ENCODE data around the gene PPFIA1. TPM values are rescaled to one million over a fixed set of nuclear protein-coding genes. Genes with fewer than 3 reads are reported as not detected.

Gene PPFIA1
- total and polyA plus RNA-seq, 2 of the 8 experiments (the other 6 are each of a cell fraction or from before 2014, with no cell fraction given), result 44.3 to 73.5 TPM

DNA sequence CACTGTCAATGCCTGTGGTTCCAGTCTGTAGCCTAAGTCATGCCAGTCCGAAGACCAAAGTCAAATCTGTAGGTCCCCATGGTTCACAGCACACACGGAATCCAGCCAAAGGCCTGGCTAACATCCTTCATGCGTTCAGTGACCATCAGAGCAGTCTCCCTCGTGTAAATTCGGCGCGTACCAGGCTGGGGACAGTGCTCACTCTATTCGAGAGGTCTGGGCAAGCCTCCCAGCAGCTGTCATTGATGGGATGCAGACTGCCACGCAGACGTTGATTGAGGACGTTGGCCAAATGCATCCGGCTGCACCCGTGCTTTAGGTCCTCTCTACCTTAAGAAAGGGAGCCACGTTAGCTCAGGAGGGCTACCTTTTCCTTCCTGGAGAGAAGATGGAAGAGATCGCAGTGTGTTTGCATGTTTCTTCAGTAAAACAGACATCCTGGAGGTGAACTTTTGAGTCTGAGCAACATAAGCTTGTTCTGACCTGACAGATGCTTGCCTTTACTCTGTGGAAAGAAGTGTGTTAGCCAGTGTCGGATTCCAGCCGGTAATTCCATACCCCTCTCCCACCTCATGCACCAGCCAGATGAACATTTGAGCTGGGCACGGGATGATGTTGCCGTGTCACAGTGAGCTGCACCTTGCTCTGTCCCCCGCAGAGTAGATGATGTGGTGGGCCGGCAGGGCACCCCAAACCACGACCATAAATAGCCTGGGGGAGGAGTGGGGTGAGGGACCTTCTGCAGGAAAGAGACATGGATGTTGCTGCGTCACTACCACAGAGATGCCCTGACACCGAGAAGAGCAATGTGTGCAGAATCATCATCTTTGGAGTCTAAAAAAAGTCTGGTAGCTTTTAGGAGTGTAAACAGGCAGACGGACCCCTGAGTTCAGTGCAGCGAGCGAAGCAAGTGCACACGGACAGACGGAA is 140.1 kb downstream of the PPFIA1 start:
- no peak overlapping the region for H4K5ac ChIP-seq (ENCODE audit: insufficient read length, low read depth, low read length)
- WGBS, 2 experiments (ENCODE audit: extremely low coverage in 1 of 2, insufficient coverage in 1 of 2, insufficient read length in 1 of 2, insufficient replicate concordance in 2 of 2, low coverage in 1 of 2, low lambda C conversion rate in 2 of 2, missing lambda C conversion rate in 1 of 2), result 95% methylated on average over 29 of the region's 29 CpGs; no CpG with 5 or more reads in 1 of the 2 experiments
- peaks cover 37 to 94% (median 80%) of the 10 kb centered on the region in 4 experiments for H3K36me3 ChIP-seq (ENCODE audit: control insufficient read depth in 2 of 4, insufficient read depth in 4 of 4, low read length in 3 of 4)
- DNase-seq (ENCODE audit: low read depth in 1 of 2, low spot score in 2 of 2), result no peak
- H2BK20ac ChIP-seq (ENCODE audit: low read length), result no peak overlapping the region
- ChIA-PET CTCF (ENCODE audit: partially characterized antibody) (interaction anchor here (0.9 to 1.2 kb wide), 2 partner anchors 14 to 21 kb away, joined by 3 to 6 read pairs; no protein-coding TSS in a partner anchor), POLR2A (ENCODE audit: partially characterized antibody) (interaction anchor here (1.1 to 3.0 kb wide), 3 partner anchors 11 to 13 kb away, joined by 5 to 12 read pairs (median 7); no protein-coding TSS in a partner anchor)
- H3K14ac ChIP-seq (ENCODE audit: insufficient read length), result no peak overlapping the region
- no peaks in the 10 kb centered on the region for H3K27me3 ChIP-seq (replicated peaks in 1 of 4; ENCODE audit: control insufficient read depth in 3 of 4, extremely low read depth in 1 of 4, insufficient read depth in 3 of 4, low read length in 3 of 4)
- no peaks in the 10 kb centered on the region for H3K9me3 ChIP-seq (ENCODE audit: insufficient read depth in 2 of 2, low read depth in 1 of 2, low read length in 1 of 2)
- H4K8ac ChIP-seq (ENCODE audit: extremely low read depth, insufficient read depth, low read length), result no peak overlapping the region
- H2BK120ac ChIP-seq (replicated peaks; ENCODE audit: low read depth, low read length), result no peak overlapping the region
- no peak overlapping the region for H2AK5ac ChIP-seq (ENCODE audit: low read depth, low read length)
- no peak overlapping the region for H3K4me2 ChIP-seq (ENCODE audit: insufficient read depth in 1 of 2, low read depth in 2 of 2, low read length in 2 of 2)
- no peak overlapping the region for H2BK5ac ChIP-seq (ENCODE audit: low read depth, low read length)
- H4K20me1 ChIP-seq (replicated peaks in 1 of 2; ENCODE audit: control insufficient read depth in 1 of 2, insufficient read depth in 2 of 2, low read length in 2 of 2), result peaks cover 9 to 24% of the 10 kb centered on the region in 2 experiments
- H3K23me2 ChIP-seq (ENCODE audit: low read depth, low read length), result no peaks in the 10 kb centered on the region
- H2AFZ ChIP-seq (ENCODE audit: low read length), result no peak overlapping the region
- no peak overlapping the region for H4K91ac ChIP-seq (replicated peaks; ENCODE audit: insufficient read length, low read length)
- no peak overlapping the region for H2BK12ac ChIP-seq (ENCODE audit: low read depth, low read length)
- no peak overlapping the region for H2BK15ac ChIP-seq (ENCODE audit: low read length)
- H3K27ac ChIP-seq (ENCODE audit: low read depth, low read length), result no peak overlapping the region
- no peak overlapping the region for H3K23ac ChIP-seq (ENCODE audit: insufficient read length)
- no peak overlapping the region for H3K4ac ChIP-seq (replicated peaks; ENCODE audit: insufficient read length, low read depth, low read length)
- H3K4me3 ChIP-seq (ENCODE audit: extremely low read depth in 1 of 4, insufficient read depth in 2 of 4, low read depth in 3 of 4, low read length in 4 of 4), result no peak overlapping the region
- no peak for FAIRE-seq
- no peak overlapping the region for H3K56ac ChIP-seq (replicated peaks; ENCODE audit: insufficient read length, low read depth, low read length)
- no peaks in the 10 kb centered on the region for H3K4me1 ChIP-seq (replicated peaks in 1 of 4; ENCODE audit: control insufficient read depth in 3 of 4, insufficient read depth in 4 of 4, low read length in 3 of 4)
- H3K18ac ChIP-seq (ENCODE audit: extremely low read depth, low read length), result no peak overlapping the region
- H3K79me2 ChIP-seq (ENCODE audit: control insufficient read depth in 1 of 2, insufficient read depth in 2 of 2, low read length in 2 of 2), result peaks cover 0 to 7% of the 10 kb centered on the region in 2 experiments; a peak in 1 of 4 replicates
- peaks cover 2% of the 10 kb centered on the region; the same call in 1 of the 2 replicates for H3K79me1 ChIP-seq (ENCODE audit: low read depth, low read length)
- H3K9ac ChIP-seq (replicated peaks in 1 of 4; ENCODE audit: extremely low read depth in 1 of 4, low read depth in 3 of 4, low read length in 3 of 4), result no peak overlapping the region
- TF ChIP-seq, protein P1, sequence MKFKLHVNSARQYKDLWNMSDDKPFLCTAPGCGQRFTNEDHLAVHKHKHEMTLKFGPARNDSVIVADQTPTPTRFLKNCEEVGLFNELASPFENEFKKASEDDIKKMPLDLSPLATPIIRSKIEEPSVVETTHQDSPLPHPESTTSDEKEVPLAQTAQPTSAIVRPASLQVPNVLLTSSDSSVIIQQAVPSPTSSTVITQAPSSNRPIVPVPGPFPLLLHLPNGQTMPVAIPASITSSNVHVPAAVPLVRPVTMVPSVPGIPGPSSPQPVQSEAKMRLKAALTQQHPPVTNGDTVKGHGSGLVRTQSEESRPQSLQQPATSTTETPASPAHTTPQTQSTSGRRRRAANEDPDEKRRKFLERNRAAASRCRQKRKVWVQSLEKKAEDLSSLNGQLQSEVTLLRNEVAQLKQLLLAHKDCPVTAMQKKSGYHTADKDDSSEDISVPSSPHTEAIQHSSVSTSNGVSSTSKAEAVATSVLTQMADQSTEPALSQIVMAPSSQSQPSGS (IDR thresholded peaks at IDR 0.05; ENCODE audit: low read length), result no peak
- no peak for TF ChIP-seq BACH1 (IDR thresholded peaks at IDR 0.05; ENCODE audit: low read length)
- TF ChIP-seq CBX8 (IDR thresholded peaks at IDR 0.05; ENCODE audit: borderline replicate concordance, low read depth, low read length), result no peak
- TF ChIP-seq, protein P2, sequence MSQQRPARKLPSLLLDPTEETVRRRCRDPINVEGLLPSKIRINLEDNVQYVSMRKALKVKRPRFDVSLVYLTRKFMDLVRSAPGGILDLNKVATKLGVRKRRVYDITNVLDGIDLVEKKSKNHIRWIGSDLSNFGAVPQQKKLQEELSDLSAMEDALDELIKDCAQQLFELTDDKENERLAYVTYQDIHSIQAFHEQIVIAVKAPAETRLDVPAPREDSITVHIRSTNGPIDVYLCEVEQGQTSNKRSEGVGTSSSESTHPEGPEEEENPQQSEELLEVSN (IDR thresholded peaks at IDR 0.05), result no peak
- no peak for TF ChIP-seq CREB1 (IDR thresholded peaks at IDR 0.05)
- no peak for TF ChIP-seq KDM1A (IDR thresholded peaks at IDR 0.05; ENCODE audit: borderline replicate concordance, low read length)
- TF ChIP-seq BRCA1 (IDR thresholded peaks at IDR 0.05; ENCODE audit: low read depth, low read length), result no peak
- no peak for TF ChIP-seq RXRA (IDR thresholded peaks at IDR 0.05; ENCODE audit: insufficient read depth, low read depth, low read length)
- no peak for TF ChIP-seq TCF12 (IDR thresholded peaks at IDR 0.05; ENCODE audit: low read depth, low read length)
- TF ChIP-seq CBX5 (IDR thresholded peaks at IDR 0.05; ENCODE audit: low read depth, low read length), result no peak

All from H1 (cell line).